ENCODE measurements around the gene ARRB1. TPM values are rescaled to one million over a fixed set of nuclear protein-coding genes. Genes with fewer than 3 reads are reported as not detected.

Gene ARRB1
- total RNA-seq, 4 donors from 2014 or later = 15.7 to 44.7 (median 27.7) TPM

- intact Hi-C loops (cut with DNase I) = no loop called here
- no peaks in the 10 kb centered on the region for H3K9me3 ChIP-seq
- TF ChIP-seq CTCF (IDR thresholded peaks at IDR 0.05) (no peak), POLR2A (IDR thresholded peaks at IDR 0.05) (no peak)
- H3K36me3 ChIP-seq = no peaks in the 10 kb centered on the region
- DNase-seq = no peak
- H3K27me3 ChIP-seq = no peaks in the 10 kb centered on the region
- H3K27ac ChIP-seq = no peak overlapping the region
- WGBS, 2 donors = 85 to 94% methylated on average over 11 of the region's 12 CpGs
- no peak overlapping the region for H3K4me3 ChIP-seq (replicated peaks in 1 of 3)
- H3K4me1 ChIP-seq = peaks cover 7 to 32% of the 10 kb centered on the region in 2 donors
Observed at GRCh38 chr11:75324189-75324588, 27.3 kb downstream of the ARRB1 start.

- Histone ChIP-seq H3K9me3 (no peaks in the 10 kb centered on the region), H3K4me1 (peaks cover 6 to 26% of the 10 kb centered on the region in 2 donors), H3K27me3 (no peaks in the 10 kb centered on the region), H3K4me3 (replicated peaks in 1 of 3) (no peak overlapping the region), H3K36me3 (no peaks in the 10 kb centered on the region), H3K27ac (no peak overlapping the region)
- 76 to 77% methylated on average over 7 of the region's 7 CpGs for WGBS, 2 donors
- intact Hi-C loops (cut with DNase I) = no loop called here
- no peak for DNase-seq
- TF ChIP-seq CTCF (IDR thresholded peaks at IDR 0.05) (no peak), POLR2A (IDR thresholded peaks at IDR 0.05) (no peak)
Observed at GRCh38 chr11:75323609-75324008, 27.9 kb downstream of the ARRB1 start.

GRCh38 chr11:75320643-75321042 lies 30.8 kb downstream of the ARRB1 start:
- Histone ChIP-seq H3K4me1 (peaks cover 0 to 17% of the 10 kb centered on the region in 2 donors), H3K4me3 (replicated peaks in 1 of 3) (no peak overlapping the region), H3K27ac (no peak overlapping the region), H3K36me3 (no peaks in the 10 kb centered on the region), H3K27me3 (no peaks in the 10 kb centered on the region), H3K9me3 (no peaks in the 10 kb centered on the region)
- WGBS, 2 donors = 89 to 90% methylated on average over 5 of the region's 5 CpGs
- no peak for TF ChIP-seq CTCF (IDR thresholded peaks at IDR 0.05)
- TF ChIP-seq POLR2A (IDR thresholded peaks at IDR 0.05) = no peak
- no peak for DNase-seq
- intact Hi-C loops (cut with DNase I) = no loop called here

- DNase-seq = no peak
- intact Hi-C loops (cut with DNase I) = no loop called here
- WGBS, 2 donors = 75 to 78% methylated on average over 6 of the region's 6 CpGs
- Histone ChIP-seq H3K4me3 (replicated peaks in 1 of 3) (no peak overlapping the region), H3K36me3 (no peaks in the 10 kb centered on the region), H3K27me3 (no peaks in the 10 kb centered on the region), H3K4me1 (peaks cover 0 to 14% of the 10 kb centered on the region in 2 donors), H3K27ac (no peak overlapping the region), H3K9me3 (no peaks in the 10 kb centered on the region)
- no peak for TF ChIP-seq POLR2A (IDR thresholded peaks at IDR 0.05)
- no peak for TF ChIP-seq CTCF (IDR thresholded peaks at IDR 0.05)
Observed at GRCh38 chr11:75320046-75320618, 31.3 kb downstream of the ARRB1 start.

- H3K9me3 ChIP-seq = no peaks in the 10 kb centered on the region
- H3K27ac ChIP-seq = no peak overlapping the region
- DNase-seq = no peak
- TF ChIP-seq POLR2A (IDR thresholded peaks at IDR 0.05) = no peak
- no peak for TF ChIP-seq CTCF (IDR thresholded peaks at IDR 0.05)
- H3K27me3 ChIP-seq = no peaks in the 10 kb centered on the region
- intact Hi-C loops (cut with DNase I) = no loop called here
- no peaks in the 10 kb centered on the region for H3K36me3 ChIP-seq
- 69 to 85% methylated on average over 8 to 11 of the region's 11 CpGs for WGBS, 2 donors
- no peak overlapping the region for H3K4me3 ChIP-seq (replicated peaks in 1 of 3)
- peaks cover under 1 to 17% of the 10 kb centered on the region in 2 donors for H3K4me1 ChIP-seq
Observed at GRCh38 chr11:75319035-75319877, 32.2 kb downstream of the ARRB1 start.

Measured in thyroid gland (tissue), 4 donors.